Common myeloid progenitor, CD34-positive (primary cell): ENCODE data around the gene SATB1.

ENCODE experiments used
- CTCF ChIA-PET: fragments of 350-600 bp; sonication (Branson Sonifier 250); formaldehyde crosslinking; loops from one replicate; lab custom pipeline; 2021; ENCODE audit warnings: antibody characterized with exemption; lab: Charles Lee
- POLR2A ChIA-PET: fragments of 350-600 bp; sonication (Branson Sonifier 250); formaldehyde crosslinking; loops from one replicate; lab custom pipeline; 2021; ENCODE audit warnings: antibody characterized with exemption; lab: Charles Lee
- DNase-seq, 3 donors: peaks; one replicate each; pipeline versions ENCODE4 v3.0.0 to v3.0.0-alpha.2; 2013
- H3K27ac ChIP-seq, 2 experiments: 1 replicate in 1 of 2; 2 replicates in 1 of 2; pipeline ENCODE4 v1.7.0; 2013; ENCODE audit warnings: inconsistent platforms in 2 of 2, low read length in 2 of 2, mild to moderate bottlenecking in 2 of 2, low read depth in 1 of 2, moderate library complexity in 1 of 2; ENCODE audit not compliant: severe bottlenecking in 2 of 2, insufficient read depth in 1 of 2, poor library complexity in 1 of 2
- H3K27me3 ChIP-seq, 5 experiments: replicated peaks in 2 of 5; 1 replicate in 3 of 5; 2 replicates in 2 of 5; pipeline versions ENCODE4 v1.6.1 to v1.7.0; 2013; ENCODE audit warnings: low read length in 4 of 5, mild to moderate bottlenecking in 2 of 5, moderate library complexity in 2 of 5, inconsistent platforms in 1 of 5; ENCODE audit not compliant: insufficient read depth in 5 of 5, control insufficient read depth in 4 of 5
- H3K36me3 ChIP-seq, 4 experiments: 1 replicate in 2 of 4; 2 replicates in 2 of 4; pipeline versions ENCODE4 v1.6.1 to v1.7.0; 2013; ENCODE audit warnings: low read length in 3 of 4, control low read depth in 1 of 4, mild to moderate bottlenecking in 1 of 4; ENCODE audit not compliant: control insufficient read depth in 4 of 4, insufficient read depth in 4 of 4
- H3K4me1 ChIP-seq, 4 experiments: 1 replicate in 3 of 4; 2 replicates in 1 of 4; pipeline versions ENCODE4 v1.6.1 to v1.7.1; 2013; ENCODE audit warnings: low read length in 3 of 4, mild to moderate bottlenecking in 3 of 4, control low read depth in 1 of 4, inconsistent platforms in 1 of 4, moderate library complexity in 1 of 4; ENCODE audit not compliant: control insufficient read depth in 4 of 4, insufficient read depth in 4 of 4; ENCODE audit errors: control extremely low read depth in 1 of 4
- H3K4me3 ChIP-seq, 7 experiments: 1 replicate in 4 of 7; 2 replicates in 3 of 7; pipeline versions ENCODE4 v1.5.1 to v1.7.0; 2013; ENCODE audit warnings: mild to moderate bottlenecking in 7 of 7, low read length in 6 of 7, moderate library complexity in 6 of 7, inconsistent platforms in 2 of 7, low read depth in 2 of 7, control low read depth in 1 of 7; ENCODE audit not compliant: insufficient read depth in 4 of 7, control insufficient read depth in 1 of 7; ENCODE audit errors: extremely low read depth in 1 of 7
- H3K9me3 ChIP-seq, 5 experiments: 1 replicate in 4 of 5; 2 replicates in 1 of 5; pipeline versions ENCODE4 v1.6.1 to v1.7.1; 2013; ENCODE audit warnings: low read length in 4 of 5, mild to moderate bottlenecking in 2 of 5, inconsistent platforms in 1 of 5, low read depth in 1 of 5, moderate library complexity in 1 of 5; ENCODE audit not compliant: control insufficient read depth in 4 of 5, insufficient read depth in 2 of 5; ENCODE audit errors: control extremely low read depth in 1 of 5
- WGBS: methylation state at CpG from one replicate; pipeline ENCODE4 v1.1.5; 2013; ENCODE audit not compliant: insufficient coverage; 5-methylcytosine and 5-hydroxymethylcytosine counted together

SATB1 gene

GRCh38 chr3:18442756-18443664, 17.9 kb upstream of the SATB1 start:
- Histone ChIP-seq H3K9me3 (no peaks in the 10 kb centered on the region), H3K4me1 (peaks cover 32 to 66% (median 45%) of the 10 kb centered on the region in 4 experiments), H3K4me3 (peak overlapping the region; percentile 59 to 98 (median 96)), H3K36me3 (peaks cover 0 to 5% (median 2%) of the 10 kb centered on the region in 4 experiments), H3K27ac (peak overlapping the region; percentile 85 to 91), H3K27me3 (no peaks in the 10 kb centered on the region)
- ChIA-PET CTCF (interaction anchor here (0.6 to 1.5 kb wide), 2 partner anchors 7 to 12 kb away, joined by 3 to 4 read pairs; no protein-coding TSS in a partner anchor), POLR2A (interaction anchor here (0.6 kb wide), 1 partner anchor 10 kb away, joined by 3 read pairs; no protein-coding TSS in a partner anchor)
- peak in 1 of 3 donors; percentile 37 for DNase-seq
- 46% methylated on average over 8 of the region's 11 CpGs for WGBS

GRCh38 chr3:18441551-18441950, 16.4 kb upstream of the SATB1 start:
- peak overlapping the region in 1 of 7 experiments; percentile 8 for H3K4me3 ChIP-seq
- peak in 1 of 3 donors; percentile 28 for DNase-seq
- no peak overlapping the region for H3K27ac ChIP-seq
- no peaks in the 10 kb centered on the region for H3K27me3 ChIP-seq
- CTCF ChIA-PET, result interaction anchor here (0.8 to 1.3 kb wide), 3 partner anchors 8 to 318 kb away, joined by 3 to 4 read pairs (median 3); no protein-coding TSS in a partner anchor
- peaks cover 20 to 53% (median 40%) of the 10 kb centered on the region in 4 experiments for H3K4me1 ChIP-seq
- POLR2A ChIA-PET, result no interaction called here
- H3K36me3 ChIP-seq, result no peaks in the 10 kb centered on the region
- H3K9me3 ChIP-seq, result no peaks in the 10 kb centered on the region
- WGBS, result no CpG with 5 or more reads among the region's 1 CpG

GRCh38 chr3:18440066-18440722, 15.1 kb upstream of the SATB1 start:
- DNase-seq, result peak in 1 of 3 donors; percentile 37
- Histone ChIP-seq H3K9me3 (no peaks in the 10 kb centered on the region), H3K27me3 (no peaks in the 10 kb centered on the region), H3K36me3 (peaks cover 0 to 3% (median 0%) of the 10 kb centered on the region in 4 experiments), H3K4me1 (peaks cover 17 to 44% (median 30%) of the 10 kb centered on the region in 4 experiments), H3K4me3 (peak overlapping the region in 6 of 7 experiments; percentile 15 to 72 (median 34)), H3K27ac (peak overlapping the region in 1 of 2 experiments; percentile 63)
- ChIA-PET POLR2A (no interaction called here), CTCF (interaction anchor here (1.3 kb wide), 1 partner anchor 319 kb away, joined by 3 read pairs; no protein-coding TSS in a partner anchor)
- whole genome bisulfite sequencing, result 10% methylated on average over 2 of the region's 7 CpGs

GRCh38 chr3:18439281-18439680, 14.1 kb upstream of the SATB1 start:
- CTCF ChIA-PET, result no interaction called here
- WGBS, result no CpG with 5 or more reads among the region's 1 CpG
- no peak for DNase-seq
- no peaks in the 10 kb centered on the region for H3K9me3 ChIP-seq
- H3K27ac ChIP-seq, result no peak overlapping the region
- peaks cover 17 to 47% (median 29%) of the 10 kb centered on the region in 4 experiments for H3K4me1 ChIP-seq
- peaks cover 0 to 3% (median 0%) of the 10 kb centered on the region in 4 experiments for H3K36me3 ChIP-seq
- H3K27me3 ChIP-seq, result no peaks in the 10 kb centered on the region
- H3K4me3 ChIP-seq, result no peak overlapping the region
- POLR2A ChIA-PET, result no interaction called here

GRCh38 chr3:18438586-18438985, 13.4 kb upstream of the SATB1 start:
- Histone ChIP-seq H3K4me1 (peaks cover 17 to 44% (median 26%) of the 10 kb centered on the region in 4 experiments), H3K27ac (no peak overlapping the region), H3K9me3 (no peaks in the 10 kb centered on the region), H3K27me3 (no peaks in the 10 kb centered on the region), H3K36me3 (peaks cover 0 to 3% (median 0%) of the 10 kb centered on the region in 4 experiments), H3K4me3 (no peak overlapping the region)
- peak in 1 of 3 donors; percentile 42 for DNase-seq
- WGBS, result 68% methylated on average over 3 of the region's 6 CpGs
- ChIA-PET CTCF (interaction anchor here (2.3 kb wide), 1 partner anchor 16 kb away, joined by 6 read pairs; no protein-coding TSS in a partner anchor), POLR2A (no interaction called here)

- Histone ChIP-seq H3K36me3 (peaks cover 0 to 3% (median under 1%) of the 10 kb centered on the region in 4 experiments), H3K27me3 (no peaks in the 10 kb centered on the region), H3K27ac (no peak overlapping the region), H3K4me3 (no peak overlapping the region), H3K4me1 (peaks cover 10 to 21% (median 13%) of the 10 kb centered on the region in 4 experiments), H3K9me3 (no peaks in the 10 kb centered on the region)
- WGBS, result no CpG with 5 or more reads among the region's 2 CpGs
- POLR2A ChIA-PET, result interaction anchor here (0.6 kb wide), 1 partner anchor 468 kb away, joined by 4 read pairs; no protein-coding TSS in a partner anchor
- DNase-seq, result no peak
- CTCF ChIA-PET, result interaction anchor here (1.0 to 1.1 kb wide), 3 partner anchors 8 to 17 kb away, joined by 3 to 4 read pairs (median 3); no protein-coding TSS in a partner anchor
Measured at GRCh38 chr3:18436213-18436612, 11.1 kb upstream of the SATB1 start.
